GM21723 (cell line): Measurements from ENCODE around the gene GJB3.
"Not testable (repeated sequence)": the region's sequence is repeated elsewhere in the genome, so short reads cannot be mapped to it uniquely, and the experiment has no call there.

Experiments
- ATAC-seq: cut with Tn5 transposase; IDR thresholded peaks from one replicate; pipeline ENCODE4 v1.9.1; 2021; ENCODE audit warnings: mild to moderate bottlenecking, moderate library complexity; ENCODE audit not compliant: unreplicated experiment

Gene GJB3

GRCh38 chr1:34785231-34785874 is 4.3 kb downstream of the GJB3 start:
- no peak for ATAC-seq

GRCh38 chr1:34785875-34786470 is 5.0 kb downstream of the GJB3 start:
- no peak for ATAC-seq

GRCh38 chr1:34786521-34787325 is 5.7 kb downstream of the GJB3 start:
- no peak for ATAC-seq

- ATAC-seq, result no peak
These were observed 6.7 kb downstream of the GJB3 start for GRCh38 chr1:34787461-34788420.

- ATAC-seq, result no peak
These were observed 10.0 kb downstream of the GJB3 start for GRCh38 chr1:34790985-34791384.

GRCh38 chr1:34792424-34792823 is 11.4 kb downstream of the GJB3 start:
- ATAC-seq, result no peak

GRCh38 chr1:34792868-34793727 is 12.1 kb downstream of the GJB3 start, which contains the start of gene GJA4:
Gene GJA4 (plus strand): TSS chr1:34792999. CDS start chr1:34794214, 1,215 bp downstream.
- no peak for ATAC-seq

- no peak for ATAC-seq
These were observed 13.2 kb downstream of the GJB3 start for GRCh38 chr1:34794001-34794789.

GRCh38 chr1:34794790-34795180 is 13.8 kb downstream of the GJB3 start:
- no peak for ATAC-seq

GRCh38 chr1:34795916-34796315 is 14.9 kb downstream of the GJB3 start:
- ATAC-seq, result no peak

GRCh38 chr1:34796990-34797389 is 16.0 kb downstream of the GJB3 start:
- no peak for ATAC-seq

- no peak for ATAC-seq
These were observed 19.2 kb downstream of the GJB3 start for GRCh38 chr1:34800214-34800613.

- no peak for ATAC-seq
These were observed 22.8 kb downstream of the GJB3 start for GRCh38 chr1:34803770-34804169.

GRCh38 chr1:34806396-34806795 is 25.4 kb downstream of the GJB3 start:
- ATAC-seq, result no peak

- no peak for ATAC-seq
These were observed 27.2 kb downstream of the GJB3 start for GRCh38 chr1:34808051-34808810.

- ATAC-seq, result not testable (repeated sequence)
These were observed 29.8 kb downstream of the GJB3 start for GRCh38 chr1:34810781-34811180.

- ATAC-seq, result no peak
These were observed 35.3 kb downstream of the GJB3 start for GRCh38 chr1:34816332-34816731.

GRCh38 chr1:34816778-34817177 is 35.8 kb downstream of the GJB3 start:
- no peak for ATAC-seq
